SK-N-SH treated with all-trans-retinoic acid at 6 μM for 48 hours (cell line): ENCODE results near the gene COL26A1.

ENCODE experiments used
- ESRRG ChIP-seq: fragments of 250-450 bp; sonication (Bioruptor Pico); IDR thresholded peaks from 2 replicates; pipeline ENCODE4 v1.6.1; 2021; ENCODE audit warnings: mild to moderate bottlenecking
- TCF4 ChIP-seq: fragments of 250-450 bp; sonication (Bioruptor Pico); IDR thresholded peaks from 2 replicates; pipeline ENCODE4 v1.8.0; 2021; ENCODE audit warnings: mild to moderate bottlenecking, moderate library complexity, borderline replicate concordance
- ZC3H10 ChIP-seq: fragments of 250-450 bp; sonication (Bioruptor Pico); IDR thresholded peaks from 2 replicates; pipeline ENCODE4 v1.5.1; 2021; ENCODE audit warnings: mild to moderate bottlenecking, moderate library complexity

DNA sequence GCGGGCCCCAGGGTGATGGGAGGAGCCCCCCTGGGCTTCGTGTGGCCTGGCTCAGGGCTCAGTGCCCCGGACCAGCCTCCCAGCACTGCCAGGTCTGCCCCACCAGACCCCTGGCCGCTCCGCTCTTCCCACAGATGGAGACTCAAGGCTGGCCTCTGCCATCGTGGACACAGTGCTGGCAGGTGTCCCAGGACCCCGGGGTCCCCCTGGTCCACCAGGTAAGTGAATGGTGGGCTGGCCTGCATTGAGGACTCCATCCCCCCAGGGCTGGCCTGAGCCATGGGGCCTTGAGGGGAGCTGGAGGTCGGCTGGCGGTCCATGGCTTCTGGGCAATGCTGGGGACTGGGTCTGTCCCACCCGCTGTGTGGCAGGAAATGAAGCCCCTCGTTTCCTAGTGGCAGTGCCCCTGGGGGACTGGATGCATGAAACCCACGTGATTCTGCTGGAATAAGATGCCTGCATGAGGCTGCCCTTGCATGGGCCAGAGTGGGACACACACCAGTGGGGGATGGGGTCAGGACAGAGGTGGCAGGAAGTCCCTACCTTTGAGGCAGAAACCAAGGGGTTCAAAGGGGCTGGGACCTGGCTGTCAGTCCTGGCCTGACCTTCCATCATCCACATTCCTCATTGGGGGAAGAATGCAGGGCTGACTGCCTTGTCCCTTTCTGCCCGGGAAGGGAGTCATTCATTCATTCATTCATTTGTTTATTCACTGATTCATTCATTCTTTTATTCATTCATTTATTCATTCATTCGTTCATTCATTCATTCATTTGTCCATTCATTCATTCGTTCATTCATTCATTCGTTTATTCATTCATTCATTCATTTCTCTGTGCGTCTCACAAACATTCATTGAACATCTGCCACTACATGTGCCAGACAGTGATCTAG lies 184.6 kb downstream of the COL26A1 start:
- TF ChIP-seq TCF4 (no peak), ZC3H10 (no peak), ESRRG (CRISPR knock-in tag) (no peak)
